ENCODE results near the gene SULT1A1. TPM values are rescaled to one million over a fixed set of nuclear protein-coding genes. Genes with fewer than 3 reads are reported as not detected.

Gene SULT1A1
- total RNA-seq, 2 donors from 2014 or later: 61.7 to 150 TPM

DNA sequence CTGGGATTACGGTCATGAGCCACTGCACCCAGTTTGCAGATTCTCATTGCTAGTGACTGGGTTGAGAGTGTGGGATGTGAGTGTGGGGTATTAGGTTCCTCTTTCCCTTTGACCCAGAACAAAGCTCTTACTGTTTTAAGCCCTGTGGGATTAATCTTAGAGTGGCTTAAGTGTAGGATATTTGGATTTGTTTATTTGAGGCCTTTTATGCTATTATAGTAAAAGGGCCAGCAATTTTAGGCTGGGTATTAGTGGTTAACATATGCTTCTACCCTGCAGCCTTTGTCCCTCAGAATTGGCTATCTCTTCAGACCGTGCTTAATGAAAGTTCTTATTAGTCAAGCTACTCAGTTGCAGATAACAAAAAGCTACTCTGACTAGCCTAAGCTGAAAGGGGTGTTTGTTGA, 52.9 kb downstream of the SULT1A1 start:
- no peak for DNase-seq
- H3K4me3 ChIP-seq: no peak overlapping the region
- H3K4me1 ChIP-seq: peaks cover 4% of the 10 kb centered on the region
- no peaks in the 10 kb centered on the region for H3K27me3 ChIP-seq
- no peaks in the 10 kb centered on the region for H3K36me3 ChIP-seq
- H3K27ac ChIP-seq: no peak overlapping the region
- TF ChIP-seq, protein P1, sequence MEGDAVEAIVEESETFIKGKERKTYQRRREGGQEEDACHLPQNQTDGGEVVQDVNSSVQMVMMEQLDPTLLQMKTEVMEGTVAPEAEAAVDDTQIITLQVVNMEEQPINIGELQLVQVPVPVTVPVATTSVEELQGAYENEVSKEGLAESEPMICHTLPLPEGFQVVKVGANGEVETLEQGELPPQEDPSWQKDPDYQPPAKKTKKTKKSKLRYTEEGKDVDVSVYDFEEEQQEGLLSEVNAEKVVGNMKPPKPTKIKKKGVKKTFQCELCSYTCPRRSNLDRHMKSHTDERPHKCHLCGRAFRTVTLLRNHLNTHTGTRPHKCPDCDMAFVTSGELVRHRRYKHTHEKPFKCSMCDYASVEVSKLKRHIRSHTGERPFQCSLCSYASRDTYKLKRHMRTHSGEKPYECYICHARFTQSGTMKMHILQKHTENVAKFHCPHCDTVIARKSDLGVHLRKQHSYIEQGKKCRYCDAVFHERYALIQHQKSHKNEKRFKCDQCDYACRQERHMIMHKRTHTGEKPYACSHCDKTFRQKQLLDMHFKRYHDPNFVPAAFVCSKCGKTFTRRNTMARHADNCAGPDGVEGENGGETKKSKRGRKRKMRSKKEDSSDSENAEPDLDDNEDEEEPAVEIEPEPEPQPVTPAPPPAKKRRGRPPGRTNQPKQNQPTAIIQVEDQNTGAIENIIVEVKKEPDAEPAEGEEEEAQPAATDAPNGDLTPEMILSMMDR (IDR thresholded peaks at IDR 0.05): no peak
- intact Hi-C loops (cut with DNase I): no loop called here
- no peak overlapping the region for H3K9ac ChIP-seq (ENCODE audit: low read depth in 2 of 2, low read length in 2 of 2)
- no peaks in the 10 kb centered on the region for H3K9me3 ChIP-seq

DNA sequence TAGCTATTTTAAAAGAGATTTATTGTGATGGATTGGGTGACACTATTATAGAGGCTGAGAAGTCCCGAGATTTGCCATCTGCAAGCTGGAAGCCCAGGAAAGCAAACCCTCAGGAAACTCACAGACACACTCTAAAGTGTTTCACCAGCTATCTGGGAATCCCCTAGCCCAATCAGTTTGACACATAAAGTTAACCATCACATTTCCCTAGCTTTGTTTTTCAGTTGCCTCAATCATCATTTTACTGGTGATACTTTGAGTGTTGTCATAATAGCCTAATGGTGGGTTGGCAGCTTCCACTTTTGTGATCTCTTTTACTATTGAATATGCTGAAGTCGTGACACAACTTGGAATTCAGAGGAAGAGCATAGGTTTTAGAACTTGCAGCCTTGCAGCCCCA, 54.3 kb downstream of the SULT1A1 start:
- DNase-seq: no peak
- H3K9ac ChIP-seq (ENCODE audit: low read depth in 2 of 2, low read length in 2 of 2): no peak overlapping the region
- H3K4me3 ChIP-seq: no peak overlapping the region
- H3K27ac ChIP-seq: no peak overlapping the region
- H3K4me1 ChIP-seq: peaks cover 4% of the 10 kb centered on the region
- TF ChIP-seq, protein P1 (IDR thresholded peaks at IDR 0.05): no peak
- no peaks in the 10 kb centered on the region for H3K27me3 ChIP-seq
- H3K9me3 ChIP-seq: no peaks in the 10 kb centered on the region
- intact Hi-C loops (cut with DNase I): no loop called here
- no peaks in the 10 kb centered on the region for H3K36me3 ChIP-seq

Other genes with a start within 250 kb of the SULT1A1 start
- 1 to 10 TPM in 1 of 2 donors, under 1 TPM in 1; 0.42 to 1.2 TPM for gene NPIPB6, start 246.5 kb downstream of the SULT1A1 start, total RNA-seq
- 10 to 100 TPM in 1 of 2 donors, not detected in 1; 69.3 TPM for gene EIF3CL, start 206.2 kb downstream of the SULT1A1 start, total RNA-seq
- gene NPIPB7, start 137.7 kb downstream of the SULT1A1 start, total RNA-seq: under 1 TPM in 1 of 2 donors, not detected in 1; 0.40 TPM
- 100 to 1,000 TPM; 101 to 123 TPM for gene CLN3, start 118.0 kb downstream of the SULT1A1 start, total RNA-seq
- gene APOBR, start 115.4 kb downstream of the SULT1A1 start, total RNA-seq: 10 to 100 TPM; 60.8 to 87.4 TPM
- gene IL27, start 103.2 kb downstream of the SULT1A1 start, total RNA-seq: not detected
- 100 to 1,000 TPM in 1 of 2 donors, 10 to 100 TPM in 1; 87.0 to 128 TPM for gene NUPR1, start 71.1 kb downstream of the SULT1A1 start, total RNA-seq
- gene SGF29, start 56.1 kb downstream of the SULT1A1 start, total RNA-seq: 10 to 100 TPM; 17.4 to 19.3 TPM
- gene SULT1A2, start 13.0 kb downstream of the SULT1A1 start, total RNA-seq: 10 to 100 TPM in 1 of 2 donors, 1 to 10 TPM in 1; 7.6 to 12.6 TPM
- gene NPIPB8, start 28.0 kb upstream of the SULT1A1 start, total RNA-seq: 1 to 10 TPM in 1 of 2 donors, under 1 TPM in 1; 0.74 to 3.6 TPM
- 100 to 1,000 TPM; 570 to 571 TPM for gene EIF3C, start 101.4 kb upstream of the SULT1A1 start, total RNA-seq
- gene NPIPB9, start 141.7 kb upstream of the SULT1A1 start, total RNA-seq: 1 to 10 TPM; 1.5 to 3.4 TPM
- gene ATXN2L, start 213.0 kb upstream of the SULT1A1 start, total RNA-seq: 100 to 1,000 TPM in 1 of 2 donors, 10 to 100 TPM in 1; 85.3 to 134 TPM
- gene TUFM, start 236.3 kb upstream of the SULT1A1 start, total RNA-seq: 100 to 1,000 TPM; 252 to 427 TPM

All from colonic mucosa (tissue), 4 donors.